A673 (cell line): ENCODE measurements around the gene SLC38A3. TPM values are rescaled to one million over a fixed set of nuclear protein-coding genes. Genes with fewer than 3 reads are reported as not detected.

ENCODE experiments used
- BruUV-seq: library from RNA; stranded (reverse); fragments of 400-500 nt; replicated peaks from 2 replicates; lab custom pipeline; 2021; lab: Mats Ljungman, UMichigan
- CTCF ChIA-PET: fragments of 300-600 bp; sonication (Branson Sonifier 250); formaldehyde crosslinking; loops from one replicate; lab custom pipeline; 2022; ENCODE audit warnings: antibody characterized with exemption; lab: Charles Lee
- POLR2A ChIA-PET: fragments of 300-600 bp; sonication (Branson Sonifier 250); formaldehyde crosslinking; loops from one replicate; lab custom pipeline; 2022; ENCODE audit warnings: antibody characterized with exemption; ENCODE audit not compliant: low non-redundant PET; lab: Charles Lee
- DNase-seq: peaks from one replicate; pipeline ENCODE4 v3.0.0-alpha.2; 2015; ENCODE audit warnings: low spot score
- H3K27ac ChIP-seq: fragments of 200-600 bp; sonication (generic); 2 replicates; pipeline ENCODE4 v1.5.1; 2016; ENCODE audit warnings: mixed run types, low read depth, mild to moderate bottlenecking, mixed read lengths, antibody characterized with exemption, low read length; ENCODE audit not compliant: poor library complexity, severe bottlenecking
- H3K27me3 ChIP-seq: fragments of 200-600 bp; sonication (generic); replicated peaks from 2 replicates; pipeline ENCODE4 v1.6.1; 2017; ENCODE audit warnings: mixed run types, low read depth, mild to moderate bottlenecking, mixed read lengths, antibody characterized with exemption, low read length; ENCODE audit not compliant: insufficient read depth, poor library complexity
- H3K36me3 ChIP-seq: fragments of 200-600 bp; sonication (generic); 2 replicates; pipeline ENCODE4 v1.6.1; 2016; ENCODE audit warnings: mixed run types, mild to moderate bottlenecking, mixed read lengths, antibody characterized with exemption, low read length; ENCODE audit not compliant: insufficient read depth, poor library complexity, severe bottlenecking
- H3K4me1 ChIP-seq: fragments of 200-600 bp; sonication (generic); 2 replicates; pipeline ENCODE4 v1.6.1; 2017; ENCODE audit warnings: mixed run types, mild to moderate bottlenecking, mixed read lengths, antibody characterized with exemption, low read length; ENCODE audit not compliant: insufficient read depth, poor library complexity, severe bottlenecking
- H3K4me3 ChIP-seq: fragments of 200-600 bp; sonication (generic); 2 replicates; pipeline ENCODE4 v1.5.1; 2016; ENCODE audit warnings: low read depth, mixed run types, mild to moderate bottlenecking, mixed read lengths, low read length; ENCODE audit not compliant: poor library complexity, severe bottlenecking
- H3K9me3 ChIP-seq: fragments of 200-600 bp; sonication (generic); 2 replicates; pipeline ENCODE4 v1.6.1; 2016; ENCODE audit warnings: mixed run types, low read depth, mild to moderate bottlenecking, mixed read lengths, antibody characterized with exemption, low read length; ENCODE audit not compliant: poor library complexity, severe bottlenecking
- CTCF ChIP-seq: fragments of 300-800, 200-600 bp; sonication (generic); conservative IDR thresholded peaks from 2 replicates; pipeline ENCODE4 v1.5.1; 2017; ENCODE audit warnings: low read depth, mild to moderate bottlenecking, antibody characterized with exemption, low read length, moderate library complexity, mixed read lengths
- EZH2 ChIP-seq: fragments of 200-600 bp; sonication (generic); IDR thresholded peaks from 2 replicates; pipeline ENCODE4 v1.6.1; 2017; ENCODE audit warnings: borderline replicate concordance, low read depth, mild to moderate bottlenecking, mixed read lengths, antibody characterized with exemption, low read length; ENCODE audit not compliant: poor library complexity, severe bottlenecking
- intact Hi-C: fragments of 100-400 bp; cut with micrococcal nuclease; formaldehyde crosslinking; loops from one replicate; pipeline ENCODE4 v1.10.0; 2022; ENCODE audit not compliant: unreplicated experiment
- total RNA-seq: library from RNA; stranded (reverse); gene quantifications from 2 replicates; pipeline ENCODE4 v1.2.3, GENCODE V29; 2021

SLC38A3 gene
- total RNA-seq, 1 experiment from 2014 or later, result not detected

GRCh38 chr3:50165910-50166538 lies 39.0 kb upstream of the SLC38A3 start:
- no peak for TF ChIP-seq CTCF
- TF ChIP-seq EZH2, result no peak
- Histone ChIP-seq H3K27me3 (no peaks in the 10 kb centered on the region), H3K9me3 (no peaks in the 10 kb centered on the region), H3K36me3 (no peaks in the 10 kb centered on the region), H3K4me3 (no peak overlapping the region), H3K4me1 (peaks cover 30% of the 10 kb centered on the region), H3K27ac (no peak overlapping the region)
- ChIA-PET CTCF (no interaction called here), POLR2A (no interaction called here)
- intact Hi-C loops, result no loop called here
- BruUV-seq, result no TSS peak
- no peak for DNase-seq

GRCh38 chr3:50166620-50167019 lies 38.5 kb upstream of the SLC38A3 start:
- BruUV-seq, result no TSS peak
- no peak overlapping the region for H3K4me3 ChIP-seq
- CTCF ChIA-PET, result no interaction called here
- H3K27ac ChIP-seq, result no peak overlapping the region
- TF ChIP-seq CTCF (no peak), EZH2 (no peak)
- no peaks in the 10 kb centered on the region for H3K9me3 ChIP-seq
- no peaks in the 10 kb centered on the region for H3K36me3 ChIP-seq
- intact Hi-C loops, result no loop called here
- POLR2A ChIA-PET, result no interaction called here
- H3K4me1 ChIP-seq, result peaks cover 30% of the 10 kb centered on the region
- no peak for DNase-seq
- no peaks in the 10 kb centered on the region for H3K27me3 ChIP-seq

- ChIA-PET CTCF (no interaction called here), POLR2A (no interaction called here)
- Histone ChIP-seq H3K27me3 (no peaks in the 10 kb centered on the region), H3K36me3 (no peaks in the 10 kb centered on the region), H3K4me1 (peaks cover 30% of the 10 kb centered on the region), H3K9me3 (no peaks in the 10 kb centered on the region), H3K27ac (no peak overlapping the region), H3K4me3 (no peak overlapping the region)
- BruUV-seq, result no TSS peak
- no peak for DNase-seq
- intact Hi-C loops, result no loop called here
- no peak for TF ChIP-seq EZH2
- TF ChIP-seq CTCF, result no peak
Measured at GRCh38 chr3:50167069-50167840, 37.8 kb upstream of the SLC38A3 start.
